Measurements from ENCODE around the gene DNAAF3. TPM values are rescaled to one million over a fixed set of nuclear protein-coding genes. Genes with fewer than 3 reads are reported as not detected.

DNAAF3 gene
- total RNA-seq, 1 experiment from 2014 or later, result 0.45 TPM

DNA sequence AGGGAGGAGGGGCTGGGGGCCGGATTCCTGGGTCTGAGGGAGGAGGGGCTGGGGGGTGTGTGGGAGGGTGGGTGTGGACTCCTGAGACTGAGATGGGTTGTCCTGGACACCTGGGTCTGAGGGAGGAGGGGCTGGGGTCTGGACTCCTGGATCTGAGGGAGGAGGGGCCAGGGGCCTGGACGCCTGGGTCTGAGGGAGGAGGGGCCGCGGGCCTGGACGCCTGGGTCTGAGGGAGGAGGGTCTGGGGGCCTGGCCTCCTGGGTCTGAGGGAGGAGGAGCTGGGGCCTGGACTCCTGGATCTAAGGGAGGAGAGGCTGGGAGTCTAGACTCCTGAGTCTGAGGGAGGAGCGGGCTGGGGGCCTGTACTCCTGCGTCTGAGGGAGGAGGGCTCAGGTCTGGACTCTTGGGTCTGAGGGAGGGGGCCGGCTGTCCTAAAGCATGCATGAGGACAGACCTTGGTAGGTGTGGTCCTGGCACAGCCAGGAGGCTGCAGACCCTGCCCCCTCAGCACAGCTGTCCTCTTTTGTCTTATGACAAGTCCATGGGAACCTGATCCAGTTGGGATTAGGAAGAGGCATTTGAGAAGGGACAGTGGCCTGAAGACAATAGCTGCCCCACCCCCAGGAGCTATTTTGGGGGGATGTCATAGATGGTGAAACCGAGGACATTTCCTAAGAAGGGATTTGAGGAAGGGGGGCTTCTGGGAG lies 18.7 kb downstream of the DNAAF3 start:
- no peaks in the 10 kb centered on the region for H3K27me3 ChIP-seq (replicated peaks; ENCODE audit: control insufficient read depth, insufficient read depth, low read length)
- CTCF ChIA-PET, result interaction anchor here (0.5 to 2.4 kb wide), 6 partner anchors 12 to 684 kb away, joined by 3 to 27 read pairs (median 8); partner anchors contain the start of genes DNAAF3, LENG9 and SYT5

DNA sequence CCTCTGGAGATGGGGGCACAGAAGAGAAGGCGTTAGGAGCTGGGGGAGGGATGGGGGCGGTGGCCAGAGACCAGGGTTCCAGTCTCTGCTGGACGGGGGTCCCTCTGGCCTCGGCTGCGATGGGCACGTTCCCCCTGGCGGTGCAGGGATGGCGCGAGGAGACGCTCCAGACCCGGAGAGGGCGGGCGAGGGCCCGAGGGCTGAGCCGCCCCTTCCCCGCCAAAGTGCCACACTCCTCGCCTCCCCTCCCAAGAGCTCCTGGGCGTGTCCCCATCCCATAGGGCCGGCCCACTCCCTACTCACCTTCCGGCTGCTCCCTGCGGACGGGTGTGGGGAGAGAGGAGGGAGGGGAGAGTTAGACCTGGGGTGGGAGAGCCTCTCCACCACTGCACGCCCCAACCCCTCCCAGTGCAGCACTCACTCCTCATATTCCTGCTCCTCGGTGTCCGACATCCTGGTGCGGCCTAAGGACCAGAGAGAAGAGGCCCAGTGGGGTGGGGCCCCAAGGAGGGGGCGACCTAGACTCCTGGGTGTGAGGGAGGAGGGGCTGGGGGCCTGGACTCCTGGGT lies 19.6 kb downstream of the DNAAF3 start:
- TF ChIP-seq, protein P1, sequence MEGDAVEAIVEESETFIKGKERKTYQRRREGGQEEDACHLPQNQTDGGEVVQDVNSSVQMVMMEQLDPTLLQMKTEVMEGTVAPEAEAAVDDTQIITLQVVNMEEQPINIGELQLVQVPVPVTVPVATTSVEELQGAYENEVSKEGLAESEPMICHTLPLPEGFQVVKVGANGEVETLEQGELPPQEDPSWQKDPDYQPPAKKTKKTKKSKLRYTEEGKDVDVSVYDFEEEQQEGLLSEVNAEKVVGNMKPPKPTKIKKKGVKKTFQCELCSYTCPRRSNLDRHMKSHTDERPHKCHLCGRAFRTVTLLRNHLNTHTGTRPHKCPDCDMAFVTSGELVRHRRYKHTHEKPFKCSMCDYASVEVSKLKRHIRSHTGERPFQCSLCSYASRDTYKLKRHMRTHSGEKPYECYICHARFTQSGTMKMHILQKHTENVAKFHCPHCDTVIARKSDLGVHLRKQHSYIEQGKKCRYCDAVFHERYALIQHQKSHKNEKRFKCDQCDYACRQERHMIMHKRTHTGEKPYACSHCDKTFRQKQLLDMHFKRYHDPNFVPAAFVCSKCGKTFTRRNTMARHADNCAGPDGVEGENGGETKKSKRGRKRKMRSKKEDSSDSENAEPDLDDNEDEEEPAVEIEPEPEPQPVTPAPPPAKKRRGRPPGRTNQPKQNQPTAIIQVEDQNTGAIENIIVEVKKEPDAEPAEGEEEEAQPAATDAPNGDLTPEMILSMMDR (IDR thresholded peaks at IDR 0.05; ENCODE audit: insufficient read depth in 1 of 2, low read depth in 1 of 2, low read length in 1 of 2, severe bottlenecking in 1 of 2, unreplicated experiment in 1 of 2), result no peak
- no peaks in the 10 kb centered on the region for H3K36me3 ChIP-seq (ENCODE audit: control insufficient read depth, insufficient read depth, low read length)
- Mint-ChIP-seq H3K9me3 (ENCODE audit: unreplicated experiment) (peaks cover 3% of the 10 kb centered on the region), H3K4me1 (ENCODE audit: low read depth, unreplicated experiment) (peaks cover 20% of the 10 kb centered on the region), H3K36me3 (ENCODE audit: insufficient read depth, unreplicated experiment) (no peaks in the 10 kb centered on the region), H3K27ac (ENCODE audit: unreplicated experiment) (no peak overlapping the region), H3K27me3 (ENCODE audit: insufficient read depth, unreplicated experiment) (peaks cover 8% of the 10 kb centered on the region), H3K4me3 (ENCODE audit: unreplicated experiment) (peak overlapping the region; percentile 66)
- no peaks in the 10 kb centered on the region for H3K27me3 ChIP-seq (replicated peaks; ENCODE audit: control insufficient read depth, insufficient read depth, low read length)
- ChIA-PET CTCF (interaction anchor here (0.5 to 2.4 kb wide), 11 partner anchors 9 to 683 kb away, joined by 3 to 27 read pairs (median 5); partner anchors contain the start of genes DNAAF3, KMT5C, LENG9 and PPP1R12C), POLR2A (interaction anchor here (0.6 kb wide), 3 partner anchors 129 to 493 kb away, joined by 3 to 4 read pairs (median 3); partner anchors contain the start of gene UBE2S)
- no TSS peak for BruUV-seq (replicated peaks)
- intact Hi-C loops (cut with micrococcal nuclease; ENCODE audit: unreplicated experiment), result loop anchor here (1.0 kb wide), 3 partner anchors 10 to 272 kb away; no protein-coding TSS in a partner anchor
- no peaks in the 10 kb centered on the region for H3K9me3 ChIP-seq
- peak; percentile 72 to 88 for DNase-seq
- peak overlapping the region; percentile 43 for H3K4me3 ChIP-seq (ENCODE audit: low read depth, low read length)
- H3K4me1 ChIP-seq, result peaks cover 12% of the 10 kb centered on the region; the same call in 1 of the 2 replicates

More for the DNA sequence above, 18.7 kb downstream of the DNAAF3 start:
- peaks cover 8% of the 10 kb centered on the region for H3K27me3 Mint-ChIP-seq (ENCODE audit: insufficient read depth, unreplicated experiment)
- peak; percentile 24 to 66 for DNase-seq
- peaks cover 10% of the 10 kb centered on the region for H3K9me3 Mint-ChIP-seq (ENCODE audit: unreplicated experiment)
- no peak overlapping the region for H3K4me3 ChIP-seq (ENCODE audit: low read depth, low read length)
- peaks cover 20% of the 10 kb centered on the region for H3K4me1 Mint-ChIP-seq (ENCODE audit: low read depth, unreplicated experiment)
- H3K9me3 ChIP-seq, result no peaks in the 10 kb centered on the region
- H3K4me3 Mint-ChIP-seq (ENCODE audit: unreplicated experiment), result no peak overlapping the region
- H3K27ac Mint-ChIP-seq (ENCODE audit: unreplicated experiment), result no peak overlapping the region
- no peaks in the 10 kb centered on the region for H3K36me3 Mint-ChIP-seq (ENCODE audit: insufficient read depth, unreplicated experiment)
- H3K36me3 ChIP-seq (ENCODE audit: control insufficient read depth, insufficient read depth, low read length), result no peaks in the 10 kb centered on the region
- H3K4me1 ChIP-seq, result peaks cover 12% of the 10 kb centered on the region; the same call in 1 of the 2 replicates
- no TSS peak for BruUV-seq (replicated peaks)
- POLR2A ChIA-PET, result interaction anchor here (0.6 kb wide), 2 partner anchors 112 to 130 kb away, joined by 4 read pairs; no protein-coding TSS in a partner anchor
- TF ChIP-seq, protein P1 (IDR thresholded peaks at IDR 0.05; ENCODE audit: insufficient read depth in 1 of 2, low read depth in 1 of 2, low read length in 1 of 2, severe bottlenecking in 1 of 2, unreplicated experiment in 1 of 2), result no peak
- intact Hi-C loops (cut with micrococcal nuclease; ENCODE audit: unreplicated experiment), result no loop called here

DNA sequence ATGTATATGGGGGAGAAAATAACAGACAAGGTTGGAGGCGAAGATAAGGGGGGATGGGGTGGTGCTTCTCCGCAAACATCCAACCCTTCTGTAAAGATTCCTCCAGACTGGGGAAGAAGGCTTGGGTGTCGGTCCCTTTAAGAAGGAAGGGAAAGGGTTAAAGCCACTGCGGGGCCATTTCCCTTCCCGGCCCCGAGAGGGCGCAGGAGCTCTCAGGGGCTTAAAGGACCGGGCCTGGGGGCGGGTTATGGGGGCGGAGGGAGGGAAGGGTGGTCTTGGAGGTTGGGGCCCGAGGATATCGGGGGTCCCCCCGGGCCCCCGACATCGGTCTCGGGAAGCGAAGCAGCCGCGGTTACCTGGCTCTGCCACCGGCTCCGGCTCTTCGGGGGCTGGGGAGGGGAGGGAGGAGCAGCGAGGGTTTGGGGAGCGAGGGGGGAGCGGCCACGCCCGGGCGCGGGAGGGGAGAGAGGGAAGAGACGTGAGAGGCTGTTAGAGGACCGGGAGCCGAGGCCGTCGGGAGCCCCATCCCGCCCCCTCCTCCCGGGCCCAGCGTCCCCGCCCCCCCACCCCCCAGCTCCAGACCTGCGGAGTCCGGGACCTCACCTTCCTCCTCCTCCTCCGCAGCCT lies 20.2 kb downstream of the DNAAF3 start:
- Histone ChIP-seq H3K36me3 (ENCODE audit: control insufficient read depth, insufficient read depth, low read length) (no peaks in the 10 kb centered on the region), H3K4me3 (ENCODE audit: low read depth, low read length) (peak overlapping the region; percentile 43), H3K27me3 (replicated peaks; ENCODE audit: control insufficient read depth, insufficient read depth, low read length) (no peaks in the 10 kb centered on the region), H3K9me3 (no peaks in the 10 kb centered on the region), H3K4me1 (peaks cover 12% of the 10 kb centered on the region; the same call in 1 of the 2 replicates)
- Mint-ChIP-seq H3K4me3 (ENCODE audit: unreplicated experiment) (peak overlapping the region; percentile 66), H3K4me1 (ENCODE audit: low read depth, unreplicated experiment) (peaks cover 20% of the 10 kb centered on the region), H3K9me3 (ENCODE audit: unreplicated experiment) (no peaks in the 10 kb centered on the region), H3K36me3 (ENCODE audit: insufficient read depth, unreplicated experiment) (no peaks in the 10 kb centered on the region), H3K27me3 (ENCODE audit: insufficient read depth, unreplicated experiment) (peaks cover 8% of the 10 kb centered on the region), H3K27ac (ENCODE audit: unreplicated experiment) (no peak overlapping the region)
- CTCF ChIA-PET, result interaction anchor here (0.5 to 2.4 kb wide), 12 partner anchors 10 to 315 kb away, joined by 3 to 27 read pairs (median 5); partner anchors contain the start of genes DNAAF3, ISOC2, KMT5C and PPP1R12C
- TF ChIP-seq, protein P1 (IDR thresholded peaks at IDR 0.05; ENCODE audit: insufficient read depth in 1 of 2, low read depth in 1 of 2, low read length in 1 of 2, severe bottlenecking in 1 of 2, unreplicated experiment in 1 of 2), result peak; percentile 79 to 94
- intact Hi-C loops (cut with micrococcal nuclease; ENCODE audit: unreplicated experiment), result loop anchor here (1.0 kb wide), 3 partner anchors 10 to 272 kb away; no protein-coding TSS in a partner anchor
- POLR2A ChIA-PET, result interaction anchor here (0.6 to 1.1 kb wide), 3 partner anchors 262 to 494 kb away, joined by 3 to 5 read pairs (median 3); partner anchors contain the start of gene UBE2S
- no TSS peak for BruUV-seq (replicated peaks)
- peak; percentile 69 to 73 for DNase-seq
